ENCODE data around the gene TIMP3. TPM values are rescaled to one million over a fixed set of nuclear protein-coding genes. Genes with fewer than 3 reads are reported as not detected.
A peak's percentile ranks its signal among the peaks of the same experiment; 100 is the strongest.

The TIMP3 gene
- total and polyA plus RNA-seq, 2 of the 4 experiments (the other 2 are of a cell fraction) = 98.8 to 179 TPM

DNA sequence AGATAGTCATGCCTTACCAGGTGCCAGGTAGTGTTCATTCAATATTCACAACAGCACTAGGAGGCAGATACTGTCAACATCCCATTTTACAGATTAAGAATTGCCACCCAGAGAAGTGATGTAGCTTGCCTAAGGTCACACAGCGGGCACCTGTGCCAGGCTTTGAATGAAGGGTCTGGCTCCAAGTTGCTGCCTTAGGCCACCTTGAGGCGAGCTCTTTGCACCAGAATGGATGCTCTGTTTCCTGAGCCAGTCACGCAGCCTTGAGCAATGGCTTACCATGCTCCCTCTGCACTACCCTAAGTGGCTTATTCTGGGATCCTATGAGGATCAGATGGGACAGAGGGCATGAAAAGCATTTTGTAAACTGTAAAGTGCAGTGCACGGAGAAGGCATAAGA is 25.1 kb upstream of the TIMP3 start:
- H2AK9ac ChIP-seq (replicated peaks; ENCODE audit: low read depth, low read length, poor library complexity) = no peak overlapping the region
- H2AK5ac ChIP-seq (ENCODE audit: low read depth, low read length) = 0 out of 2 replicates have a peak overlapping the region, but pooled peaks have one; percentile 46
- H3K9me1 ChIP-seq (ENCODE audit: insufficient read depth, low read length) = no peaks in the 10 kb centered on the region
- no peaks in the 10 kb centered on the region for H3K36me3 ChIP-seq (ENCODE audit: control insufficient read depth, insufficient read depth, low read length)
- H3K56ac ChIP-seq (ENCODE audit: extremely low read depth, insufficient read depth, low read length) = no peak overlapping the region
- no peak for TF ChIP-seq POLR2A (IDR thresholded peaks at IDR 0.05; ENCODE audit: low read depth, low read length)
- TF ChIP-seq USF2 (IDR thresholded peaks at IDR 0.05; ENCODE audit: low read depth, low read length) = no peak
- no peak for TF ChIP-seq MAZ (IDR thresholded peaks at IDR 0.05; ENCODE audit: borderline replicate concordance, low read depth, low read length)
- TF ChIP-seq BHLHE40 (IDR thresholded peaks at IDR 0.05; ENCODE audit: low read depth, low read length) = no peak
- no peak for TF ChIP-seq RCOR1 (IDR thresholded peaks at IDR 0.05; ENCODE audit: insufficient replicate concordance, low read length)
- no peak for TF ChIP-seq RFX5 (IDR thresholded peaks at IDR 0.05; ENCODE audit: low read depth, low read length)
- TF ChIP-seq MAFK (IDR thresholded peaks at IDR 0.05; ENCODE audit: low read depth, low read length) = no peak
- no peak for TF ChIP-seq FOS (IDR thresholded peaks at IDR 0.05; ENCODE audit: low read depth, low read length)
- POLR2A ChIA-PET (ENCODE audit: unreplicated experiment) = no interaction called here
- H2BK15ac ChIP-seq (ENCODE audit: low read depth, low read length) = no peak overlapping the region
- no peak overlapping the region for H3K27ac ChIP-seq (ENCODE audit: insufficient read depth, low read length)
- 100% methylated on average over 1 of the region's 4 CpGs; no CpG with 5 or more reads in 1 of the 2 experiments for WGBS, 2 experiments (ENCODE audit: extremely low coverage in 2 of 2, insufficient read length in 1 of 2)
- no peak overlapping the region for H3K23ac ChIP-seq (ENCODE audit: low read depth, low read length)
- H4K8ac ChIP-seq (ENCODE audit: low read depth in 2 of 2, low read length in 2 of 2) = no peak overlapping the region
- no peaks in the 10 kb centered on the region for H3K79me1 ChIP-seq (ENCODE audit: low read depth in 1 of 2, low read length in 2 of 2)
- peaks cover 5% of the 10 kb centered on the region for H3K9me3 ChIP-seq (ENCODE audit: control insufficient read depth, insufficient read depth, low read length)
- BruUV-seq (replicated peaks) = no TSS peak
- H4K20me1 ChIP-seq (ENCODE audit: insufficient read depth, low read length) = no peaks in the 10 kb centered on the region
- DNase-seq = no peak
- no peak overlapping the region for H4K91ac ChIP-seq (ENCODE audit: insufficient read depth, low read depth, low read length)
- CTCF ChIA-PET = interaction anchor here (0.8 kb wide), 1 partner anchor 19 kb away, joined by 3 read pairs; no protein-coding TSS in a partner anchor
- no peak overlapping the region for H3K9ac ChIP-seq (ENCODE audit: low read depth, low read length)
- intact Hi-C loops (cut with micrococcal nuclease) (no loop called here), in situ Hi-C loops (cut with MboI; ENCODE audit: low sequenced_read_pairs) (no loop called here), dilution Hi-C loops (cut with HindIII; ENCODE audit: low sequenced_read_pairs, unreplicated experiment) (no loop called here)
- H3K14ac ChIP-seq (replicated peaks; ENCODE audit: low read depth, low read length) = no peak overlapping the region
- H2AFZ ChIP-seq (replicated peaks; ENCODE audit: low read length, poor library complexity) = peak overlapping the region; percentile 66
- no peak overlapping the region for H4K5ac ChIP-seq (ENCODE audit: low read depth, low read length)
- H3K27me3 ChIP-seq (ENCODE audit: control insufficient read depth, insufficient read depth, low read length) = peaks cover 3% of the 10 kb centered on the region
- H3K4me2 ChIP-seq (ENCODE audit: low read depth, low read length) = no peak overlapping the region
- H3K4ac ChIP-seq (ENCODE audit: low read depth, low read length) = no peak overlapping the region
- no peak overlapping the region for H2BK20ac ChIP-seq (ENCODE audit: low read depth, low read length)
- no peak overlapping the region; the same call in none of the 2 replicates for H2BK120ac ChIP-seq (ENCODE audit: low read depth, low read length)
- H2BK5ac ChIP-seq (ENCODE audit: low read depth, low read length, poor library complexity, severe bottlenecking) = no peak overlapping the region
- no peak overlapping the region for H3K4me3 ChIP-seq (ENCODE audit: insufficient read depth, low read depth, low read length)
- H3K4me1 ChIP-seq (ENCODE audit: control insufficient read depth, insufficient read depth, low read length) = peaks cover 9% of the 10 kb centered on the region; the same call in 1 of the 2 replicates
- no peak overlapping the region for H3K18ac ChIP-seq (ENCODE audit: low read depth, low read length)
- ATAC-seq (ENCODE audit: low read depth) = no peak

Data from IMR-90 (cell line).